HepG2 (cell line): Measurements from ENCODE around the gene SLC25A10. TPM values are rescaled to one million over a fixed set of nuclear protein-coding genes. Genes with fewer than 3 reads are reported as not detected.

Source experiments
- ATM ChIP-seq: fragments of 450-650 bp; IDR thresholded peaks from 2 replicates; pipeline ENCODE4 v1.7.1; 2017; ENCODE audit warnings: mild to moderate bottlenecking, borderline replicate concordance
- CHD4 ChIP-seq: fragments of 200-600 bp; sonication (generic); IDR thresholded peaks from 2 replicates; pipeline ENCODE4 v1.7.0; 2017; ENCODE audit warnings: mild to moderate bottlenecking, low read length, borderline replicate concordance
- ESRRA ChIP-seq: sonication (generic); formaldehyde crosslinking; IDR thresholded peaks from 2 replicates; pipeline ENCODE4 v1.5.1; 2020; ENCODE audit warnings: mild to moderate bottlenecking, low read depth, missing genetic modification reagents
- HNRNPLL ChIP-seq: fragments of 200-400 bp; formaldehyde crosslinking; IDR thresholded peaks from 2 replicates; pipeline ENCODE4 v1.6.1; 2017; ENCODE audit warnings: mild to moderate bottlenecking, low read depth, low read length; ENCODE audit not compliant: poor library complexity, severe bottlenecking
- HOXD1 ChIP-seq: sonication (generic); formaldehyde crosslinking; IDR thresholded peaks from 2 replicates; pipeline ENCODE4 v1.5.0; 2020; ENCODE audit warnings: missing genetic modification reagents
- MNT ChIP-seq: fragments of 450-650 bp; IDR thresholded peaks from 2 replicates; pipeline ENCODE4 v1.6.1; 2016
- MTF2 ChIP-seq: sonication (generic); formaldehyde crosslinking; IDR thresholded peaks from 2 replicates; pipeline ENCODE4 v1.5.0; 2020; ENCODE audit warnings: missing genetic modification reagents, borderline replicate concordance
- MXI1 ChIP-seq: IDR thresholded peaks from 3 replicates; pipeline ENCODE4 v1.6.1; 2012; ENCODE audit warnings: low read depth, low read length, inconsistent platforms, borderline replicate concordance
- NFAT5 ChIP-seq: sonication (generic); formaldehyde crosslinking; IDR thresholded peaks from 2 replicates; pipeline ENCODE4 v1.4.0; 2020; ENCODE audit warnings: missing genetic modification reagents
- SP5 ChIP-seq: IDR thresholded peaks from 2 replicates; pipeline ENCODE4 v1.6.1; 2016; ENCODE audit warnings: low read depth, borderline replicate concordance
- UBTF ChIP-seq: sonication (generic); formaldehyde crosslinking; IDR thresholded peaks from 2 replicates; pipeline ENCODE4 v1.4.0; 2020; ENCODE audit warnings: mild to moderate bottlenecking, missing genetic modification reagents
- ZNF143 ChIP-seq: sonication (generic); formaldehyde crosslinking; IDR thresholded peaks from 2 replicates; pipeline ENCODE4 v1.4.0; 2020; ENCODE audit warnings: missing genetic modification reagents
- ZNF225 ChIP-seq: sonication (generic); formaldehyde crosslinking; IDR thresholded peaks from 2 replicates; pipeline ENCODE4 v1.4.0; 2020; ENCODE audit warnings: mild to moderate bottlenecking, missing genetic modification reagents
- ZNF263 ChIP-seq: sonication (generic); formaldehyde crosslinking; IDR thresholded peaks from 2 replicates; pipeline ENCODE4 v1.4.0; 2020; ENCODE audit warnings: missing genetic modification reagents
- ZNF350 ChIP-seq: sonication (generic); formaldehyde crosslinking; IDR thresholded peaks from 2 replicates; pipeline ENCODE4 v1.4.0; 2020; ENCODE audit warnings: mild to moderate bottlenecking, low read depth, missing genetic modification reagents, borderline replicate concordance
- ZNF710 ChIP-seq: sonication (generic); formaldehyde crosslinking; IDR thresholded peaks from 2 replicates; pipeline ENCODE4 v1.5.0; 2020; ENCODE audit warnings: mild to moderate bottlenecking, missing genetic modification reagents, borderline replicate concordance
- ZNF775 ChIP-seq: sonication (generic); formaldehyde crosslinking; IDR thresholded peaks from 2 replicates; pipeline ENCODE4 v1.4.0; 2020; ENCODE audit warnings: missing genetic modification reagents, mild to moderate bottlenecking, moderate library complexity, borderline replicate concordance
- polyA plus RNA-seq, 8 experiments: library from polyadenylated mRNA; depleted of rRNA in 3 of 8; stranded (reverse) in 7 of 8; unstranded in 1 of 8; fragments of >200 nt; fragmentation: Illumina TruSeq in 4 of 8; extraction: Trizol in 4 of 8; gene quantifications; 2 replicates each; pipeline versions ENCODE4 v1.2.1 to v1.2.3, GENCODE V29; 2011 to 2016; ENCODE audit warnings: low read depth in 4 of 8, missing spikeins in 1 of 8, mixed read lengths in 1 of 8; ENCODE audit not compliant: insufficient read depth in 1 of 8
- total RNA-seq, 5 experiments: library from RNA; depleted of rRNA; stranded (reverse); fragments of >200 nt; fragmentation: Illumina TruSeq; extraction: Trizol; gene quantifications; 2 replicates each; pipeline ENCODE4 v1.2.3, GENCODE V29; 2016; ENCODE audit warnings: low read depth in 1 of 5

SLC25A10 gene
- total and polyA plus RNA-seq, 2 of the 13 experiments (the other 11 are each of a cell fraction or from before 2014, with no cell fraction given), result 46.5 to 140 TPM

- TF ChIP-seq HOXD1 (CRISPR knock-in tag) (0 out of 2 replicates have a peak, but pooled peaks have one; percentile 52), MTF2 (CRISPR knock-in tag) (0 out of 2 replicates have a peak, but pooled peaks have one; percentile 14), MNT (no peak), MXI1 (no peak), HNRNPLL (no peak), NFAT5 (CRISPR knock-in tag) (peak; percentile 26; the same call in 1 of the 2 replicates), SP5 (CRISPR knock-in tag) (peak; percentile 74), ESRRA (0 out of 2 replicates have a peak, but pooled peaks have one; percentile 27), ZNF263 (CRISPR knock-in tag) (peak; percentile 99), ATM (no peak), ZNF710 (CRISPR knock-in tag) (no peak), ZNF350 (peak; percentile 59; the same call in 1 of the 2 replicates), ZNF775 (CRISPR knock-in tag) (no peak), UBTF (CRISPR knock-in tag) (peak; percentile 45; the same call in 1 of the 2 replicates), CHD4 (no peak), ZNF143 (CRISPR knock-in tag) (0 out of 2 replicates have a peak, but pooled peaks have one; percentile 10), ZNF225 (CRISPR knock-in tag) (0 out of 2 replicates have a peak, but pooled peaks have one; percentile 21)
Measured at GRCh38 chr17:81735264-81736102, 23.4 kb downstream of the SLC25A10 start (continued).
